T-helper 1 cell (primary cell): ENCODE measurements around the gene SLC35F6.

Source experiments
- DNase-seq, 5 donors: peaks; one replicate each; pipeline ENCODE4 v3.0.0-alpha.2; 2012 to 2020
- total RNA-seq, 4 donors: gene quantifications; one replicate each; lab custom pipeline; 2026; lab: John Stamatoyannopoulos, UW

The SLC35F6 gene
- 25.6 to 31.6 (median 26.4) reads per million in 4 donors for total RNA-seq

GRCh38 chr2:26764078-26764887, at the start of gene SLC35F6:
Gene SLC35F6 (plus strand): TSS chr2:26764284. CDS start chr2:26764350, 66 bp downstream.
- peak; percentile 75 to 87 (median 77) for DNase-seq

- DNase-seq = no peak
Observed at GRCh38 chr2:26715528-26716270, 48.4 kb upstream of the SLC35F6 start.

DNA sequence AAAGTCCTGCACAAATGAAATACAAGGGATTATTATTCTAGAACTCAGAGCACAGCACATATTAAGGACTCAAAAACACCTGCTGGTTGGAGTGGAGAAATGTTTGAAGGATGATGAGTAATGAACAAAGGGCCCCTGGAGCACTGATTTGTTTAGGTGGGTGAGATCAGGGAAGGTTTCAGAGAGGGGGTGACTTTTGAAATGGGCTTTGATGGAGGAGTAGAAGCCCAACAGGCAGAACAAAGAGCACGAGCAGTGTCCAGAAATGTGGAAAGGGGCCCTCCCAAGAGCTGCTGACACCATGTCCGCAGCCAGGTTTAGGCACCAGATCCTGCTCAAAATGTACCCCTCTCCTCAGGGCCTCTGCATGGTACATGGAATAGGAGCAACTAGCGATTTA, 47.7 kb upstream of the SLC35F6 start:
- DNase-seq = no peak

GRCh38 chr2:26716769-26717168, 47.3 kb upstream of the SLC35F6 start:
- DNase-seq = no peak

GRCh38 chr2:26717362-26717761, 46.7 kb upstream of the SLC35F6 start:
- DNase-seq = no peak

GRCh38 chr2:26718949-26719686, 45.0 kb upstream of the SLC35F6 start:
- no peak for DNase-seq

DNA sequence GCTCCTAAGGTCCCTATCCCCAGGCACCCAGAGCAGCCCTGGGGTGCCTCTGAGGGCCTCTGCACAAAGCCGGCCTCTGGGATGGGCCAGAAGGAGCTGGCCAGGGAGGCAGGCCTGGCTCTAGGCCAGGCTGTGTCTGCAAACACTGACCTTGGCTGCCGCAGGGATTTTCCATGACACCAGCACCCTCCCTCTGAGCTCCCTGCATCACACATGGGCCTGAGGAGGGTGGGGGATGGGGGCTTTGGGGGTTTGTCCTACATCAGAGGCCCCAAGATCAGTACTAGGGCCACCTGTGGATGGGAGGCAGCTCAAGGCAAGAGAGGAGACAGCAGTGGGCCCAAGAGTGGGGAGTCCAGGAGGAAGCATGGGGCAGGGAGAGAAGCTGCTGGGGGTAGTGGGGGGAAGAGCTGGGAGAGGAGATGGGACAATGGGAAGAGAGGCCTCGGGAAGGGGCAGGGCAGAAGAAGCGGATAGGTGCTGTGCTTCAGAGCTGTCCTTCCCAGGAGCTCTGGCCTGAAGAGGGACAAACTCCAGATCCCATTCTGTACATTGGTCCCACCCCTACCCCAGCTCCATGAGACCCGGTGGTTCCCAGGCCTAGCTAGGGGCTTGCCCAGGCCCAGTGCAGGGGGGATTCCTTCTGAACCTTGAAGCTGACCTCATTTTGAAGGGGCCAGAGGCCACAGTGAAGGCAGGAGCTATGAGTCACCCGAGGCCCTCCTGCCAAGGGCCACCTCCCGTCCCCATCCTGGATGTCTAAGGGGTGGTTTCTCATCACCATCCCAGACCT, 43.6 kb upstream of the SLC35F6 start:
- DNase-seq = no peak

GRCh38 chr2:26721115-26722032, 42.7 kb upstream of the SLC35F6 start:
- no peak for DNase-seq

DNA sequence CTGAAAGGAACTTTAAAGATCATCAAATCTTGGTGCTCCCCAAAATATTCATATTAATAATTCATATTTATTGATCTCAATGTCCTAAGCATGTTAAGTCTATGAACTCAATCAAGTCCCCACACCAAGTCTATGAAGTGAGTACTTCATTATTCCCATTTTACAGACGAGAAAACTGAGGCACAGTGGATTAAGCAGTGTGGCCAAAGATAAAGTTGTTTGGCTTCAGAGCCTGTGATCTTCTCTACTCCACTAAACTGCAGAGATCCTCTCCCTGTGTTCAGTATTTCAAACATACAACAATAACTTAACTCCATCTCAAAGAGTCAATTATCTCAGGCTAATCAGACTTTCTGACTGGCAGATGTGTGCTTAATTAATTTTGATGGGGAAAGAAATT, 41.8 kb upstream of the SLC35F6 start:
- DNase-seq = no peak

GRCh38 chr2:26722911-26723310, 41.2 kb upstream of the SLC35F6 start:
- no peak for DNase-seq

- no peak for DNase-seq
Observed at GRCh38 chr2:26723475-26723874, 40.6 kb upstream of the SLC35F6 start.

GRCh38 chr2:26723991-26724750, 39.9 kb upstream of the SLC35F6 start:
- no peak for DNase-seq

DNA sequence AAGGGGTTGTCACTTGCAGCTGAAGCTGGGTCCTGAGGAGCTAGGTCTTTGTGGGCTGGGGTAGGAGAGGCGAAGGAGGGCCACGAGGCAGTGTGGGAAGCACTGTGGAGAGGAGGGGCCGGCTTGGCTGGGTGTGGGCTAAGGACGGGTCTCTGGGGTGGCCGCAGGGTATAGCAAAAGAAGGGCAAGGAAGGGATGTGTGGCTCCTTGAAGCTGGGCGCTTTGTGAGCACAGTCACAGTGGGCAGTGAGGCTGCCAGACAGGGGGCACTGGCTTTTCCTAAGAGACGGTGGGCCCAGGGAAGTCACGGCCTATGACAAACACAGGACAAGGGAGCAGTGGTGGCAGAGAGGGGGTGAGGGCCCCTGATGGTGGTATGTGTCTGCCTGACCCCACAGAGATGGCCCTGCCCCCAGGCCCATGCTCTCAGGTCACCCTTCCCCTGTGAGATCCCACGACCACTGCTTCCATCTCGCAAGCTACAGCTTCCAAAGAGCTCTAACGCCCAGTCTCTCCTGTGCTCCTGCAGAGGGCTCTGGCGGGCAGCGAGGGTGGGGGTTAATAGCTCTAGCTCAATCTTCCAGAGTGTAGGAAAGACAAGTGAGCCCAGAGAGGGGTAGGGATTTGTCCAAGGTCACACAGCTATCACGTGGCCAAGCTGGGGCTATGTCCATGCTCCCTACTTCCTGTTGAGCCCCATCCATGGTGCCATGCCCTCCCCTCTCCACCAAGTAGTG, 39.1 kb upstream of the SLC35F6 start:
- no peak for DNase-seq

- no peak for DNase-seq
Observed at GRCh38 chr2:26725521-26725820, 38.6 kb upstream of the SLC35F6 start.

DNA sequence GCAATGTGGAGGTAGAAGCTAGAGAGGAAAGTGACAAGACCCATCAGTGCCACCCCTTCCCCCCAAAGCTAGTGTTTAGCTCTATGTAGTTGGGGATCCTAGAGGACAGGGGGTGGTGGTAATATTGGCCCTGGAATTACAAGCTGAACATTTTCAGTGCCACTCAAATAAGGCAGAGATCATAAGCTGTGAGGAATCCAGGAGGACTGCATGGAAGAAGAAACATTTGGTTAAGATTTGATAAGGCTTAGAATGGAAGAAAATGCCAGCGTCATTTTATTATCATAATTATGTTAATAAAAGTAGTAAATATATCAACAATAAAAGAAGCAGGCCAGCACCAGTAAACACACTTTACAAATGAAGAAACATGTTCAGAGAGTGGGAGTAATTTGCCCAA, 37.9 kb upstream of the SLC35F6 start:
- no peak for DNase-seq

- peak in 2 of 5 donors; percentile 7 to 15 for DNase-seq
Observed at GRCh38 chr2:26727641-26728561, 36.2 kb upstream of the SLC35F6 start.

DNA sequence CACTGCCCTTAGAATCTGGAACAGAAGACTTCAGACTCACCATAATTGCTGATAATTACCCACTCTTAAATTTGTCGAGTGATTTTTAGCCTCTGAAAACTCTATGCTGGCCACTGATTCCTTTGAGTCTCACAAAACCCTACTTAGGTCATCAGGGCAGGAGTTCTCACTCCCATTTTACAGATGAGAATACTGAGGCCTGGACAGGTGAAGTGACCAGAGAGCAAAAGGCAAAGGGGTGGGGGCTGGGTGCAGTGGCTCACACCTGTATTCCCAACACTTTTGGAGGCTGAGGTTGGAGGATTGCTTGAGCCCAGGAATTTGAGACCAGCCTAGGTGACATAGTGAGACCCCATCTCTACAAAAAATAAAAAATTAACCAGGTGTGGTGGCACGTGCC, 34.8 kb upstream of the SLC35F6 start:
- DNase-seq = no peak

GRCh38 chr2:26730549-26731344, 33.3 kb upstream of the SLC35F6 start:
- no peak for DNase-seq
